Stimulated activated CD8-positive, alpha-beta memory T cell treated with anti-CD3 and anti-CD28 coated beads, Interleukin-7, amount 100 ng/mL, for 48 hours (primary cell): ENCODE measurements around the gene CYP4F22.
"Not testable (repeated sequence)": the region's sequence is repeated elsewhere in the genome, so short reads cannot be mapped to it uniquely, and the experiment has no call there.

Experiments
- DNase-seq, 2 donors: peaks; one replicate each; pipeline ENCODE4 v3.0.0-alpha.2; 2020; ENCODE audit warnings: low read depth in 1 of 2; ENCODE audit errors: extremely low read depth in 1 of 2

The CYP4F22 gene

GRCh38 chr19:15564534-15565168, 56.3 kb downstream of the CYP4F22 start:
- no peak for DNase-seq

- no peak for DNase-seq
Measured at GRCh38 chr19:15570420-15570819, 62.1 kb downstream of the CYP4F22 start.

GRCh38 chr19:15575406-15575805, 67.1 kb downstream of the CYP4F22 start:
- no peak for DNase-seq

GRCh38 chr19:15576526-15577156, 68.3 kb downstream of the CYP4F22 start:
- no peak for DNase-seq

GRCh38 chr19:15577184-15577771, 69.0 kb downstream of the CYP4F22 start:
- DNase-seq: no peak

- no peak for DNase-seq
Measured at GRCh38 chr19:15583346-15583745, 75.0 kb downstream of the CYP4F22 start.

GRCh38 chr19:15584095-15584494, 75.8 kb downstream of the CYP4F22 start:
- no peak for DNase-seq

GRCh38 chr19:15584541-15585115, 76.3 kb downstream of the CYP4F22 start:
- DNase-seq: peak; percentile 63 to 76

GRCh38 chr19:15587663-15588062, 79.3 kb downstream of the CYP4F22 start:
- no peak for DNase-seq

- no peak for DNase-seq
Measured at GRCh38 chr19:15588265-15588664, 79.9 kb downstream of the CYP4F22 start.

GRCh38 chr19:15589760-15590451, 81.6 kb downstream of the CYP4F22 start:
- DNase-seq: no peak

GRCh38 chr19:15591796-15592195, 83.5 kb downstream of the CYP4F22 start:
- no peak for DNase-seq

- not testable (repeated sequence) for DNase-seq
Measured at GRCh38 chr19:15592506-15592905, 84.2 kb downstream of the CYP4F22 start.

- not testable (repeated sequence) for DNase-seq
Measured at GRCh38 chr19:15593766-15594165, 85.4 kb downstream of the CYP4F22 start.

- DNase-seq: no peak
Measured at GRCh38 chr19:15595069-15595468, 86.7 kb downstream of the CYP4F22 start.
